PC-9 (cell line): ENCODE results near the gene SCIN.

Experiments used
- EZH2 ChIP-seq: fragments of 200-600 bp; sonication (generic); IDR thresholded peaks from 2 replicates; pipeline ENCODE4 v1.8.0; 2017; ENCODE audit warnings: antibody characterized with exemption, low read depth
- TF ChIP-seq, protein P1 (sequence below): fragments of 200-600 bp; sonication (generic); conservative IDR thresholded peaks from 2 replicates; pipeline ENCODE4 v1.6.1; 2017; ENCODE audit warnings: mixed run types, antibody characterized with exemption, mild to moderate bottlenecking, moderate library complexity

- TF ChIP-seq, protein P1, sequence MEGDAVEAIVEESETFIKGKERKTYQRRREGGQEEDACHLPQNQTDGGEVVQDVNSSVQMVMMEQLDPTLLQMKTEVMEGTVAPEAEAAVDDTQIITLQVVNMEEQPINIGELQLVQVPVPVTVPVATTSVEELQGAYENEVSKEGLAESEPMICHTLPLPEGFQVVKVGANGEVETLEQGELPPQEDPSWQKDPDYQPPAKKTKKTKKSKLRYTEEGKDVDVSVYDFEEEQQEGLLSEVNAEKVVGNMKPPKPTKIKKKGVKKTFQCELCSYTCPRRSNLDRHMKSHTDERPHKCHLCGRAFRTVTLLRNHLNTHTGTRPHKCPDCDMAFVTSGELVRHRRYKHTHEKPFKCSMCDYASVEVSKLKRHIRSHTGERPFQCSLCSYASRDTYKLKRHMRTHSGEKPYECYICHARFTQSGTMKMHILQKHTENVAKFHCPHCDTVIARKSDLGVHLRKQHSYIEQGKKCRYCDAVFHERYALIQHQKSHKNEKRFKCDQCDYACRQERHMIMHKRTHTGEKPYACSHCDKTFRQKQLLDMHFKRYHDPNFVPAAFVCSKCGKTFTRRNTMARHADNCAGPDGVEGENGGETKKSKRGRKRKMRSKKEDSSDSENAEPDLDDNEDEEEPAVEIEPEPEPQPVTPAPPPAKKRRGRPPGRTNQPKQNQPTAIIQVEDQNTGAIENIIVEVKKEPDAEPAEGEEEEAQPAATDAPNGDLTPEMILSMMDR, result no peak
- no peak for TF ChIP-seq EZH2
These were observed 19.6 kb upstream of the SCIN start for GRCh38 chr7:12550956-12551355.
